GM12878 (cell line): Measurements from ENCODE around the gene ARSI. TPM values are rescaled to one million over a fixed set of nuclear protein-coding genes. Genes with fewer than 3 reads are reported as not detected.

Source experiments
- ATAC-seq: fragments of 200-7000 bp; cut with Tn5 transposase; 3 replicates; pipeline ENCODE4 v1.9.1; 2020; ENCODE audit warnings: mild to moderate bottlenecking, moderate library complexity
- BruUV-seq: library from RNA; stranded (reverse); fragments of 400-500 nt; replicated peaks from 2 replicates; lab custom pipeline; 2021; lab: Mats Ljungman, UMichigan
- CTCF ChIA-PET: fragments of 300-600 bp; sonication (Branson Sonifier 250); formaldehyde crosslinking; extraction: SDS; loops from one replicate; lab custom pipeline; 2021; ENCODE audit warnings: inconsistent platforms; lab: Yijun Ruan, JAX
- POLR2A ChIA-PET: fragments of 350-600 bp; formaldehyde crosslinking; extraction: SDS; loops from one replicate; lab custom pipeline; 2021; ENCODE audit warnings: inconsistent platforms; lab: Charles Lee
- RAD21 ChIA-PET: fragments of 300-600 bp; sonication (Branson Sonifier 250); formaldehyde crosslinking; loops from one replicate; lab custom pipeline; 2023; ENCODE audit warnings: antibody characterized with exemption; ENCODE audit not compliant: unreplicated experiment; lab: Charles Lee
- SMC1A ChIA-PET: fragments of 300-600 bp; sonication (Branson Sonifier 250); formaldehyde crosslinking; loops from one replicate; lab custom pipeline; 2023; ENCODE audit not compliant: unreplicated experiment, uncharacterized antibody; lab: Charles Lee
- DNase-seq: peaks from one replicate; pipeline ENCODE4 v3.0.0-alpha.2; 2011; ENCODE audit warnings: low read depth, low spot score
- FAIRE-seq: peaks from 3 replicates; lab custom pipeline; 2011; peaks lifted over from hg19 to GRCh38; lab: Jason Lieb, UNC
- H2AFZ ChIP-seq: 2 replicates; pipeline ENCODE4 v1.6.0; 2011; ENCODE audit warnings: low read depth, low read length, control low read depth; ENCODE audit not compliant: control insufficient read depth
- H3K27ac ChIP-seq: 2 replicates; pipeline ENCODE4 v1.5.1; 2011; ENCODE audit warnings: control low read depth; ENCODE audit not compliant: control insufficient read depth, insufficient read depth
- H3K27me3 ChIP-seq, 2 experiments: replicated peaks in 1 of 2; 2 replicates each; pipeline versions ENCODE4 v1.6.0 to v1.6.1; 2011; ENCODE audit warnings: low read length in 1 of 2; ENCODE audit not compliant: control insufficient read depth in 2 of 2, insufficient read depth in 2 of 2
- H3K36me3 ChIP-seq, 2 experiments: 2 replicates each; pipeline ENCODE4 v1.5.1; 2011; ENCODE audit warnings: low read length in 1 of 2; ENCODE audit not compliant: control insufficient read depth in 2 of 2, insufficient read depth in 2 of 2
- H3K4me1 ChIP-seq: 2 replicates; pipeline ENCODE4 v1.6.1; 2011; ENCODE audit warnings: mild to moderate bottlenecking, low read length, moderate library complexity, mixed read lengths; ENCODE audit not compliant: control insufficient read depth, insufficient read depth
- H3K4me2 ChIP-seq: 2 replicates; pipeline ENCODE4 v1.6.0; 2011; ENCODE audit warnings: control low read depth; ENCODE audit not compliant: control insufficient read depth, insufficient read depth
- H3K4me3 ChIP-seq: fragments of 200-600 bp; sonication (generic); 2 replicates; pipeline ENCODE4 v1.5.1; 2016
- H3K79me2 ChIP-seq: 2 replicates; pipeline ENCODE4 v1.6.0; 2011; ENCODE audit warnings: low read length; ENCODE audit not compliant: control insufficient read depth, insufficient read depth
- H3K9ac ChIP-seq: 2 replicates; pipeline ENCODE4 v1.8.0; 2011; ENCODE audit warnings: low read length, control low read depth, mixed read lengths; ENCODE audit not compliant: control insufficient read depth, insufficient read depth
- H3K9me3 ChIP-seq: replicated peaks from 3 replicates; pipeline ENCODE4 v1.5.1; 2011; ENCODE audit warnings: mild to moderate bottlenecking, low read length; ENCODE audit not compliant: control insufficient read depth, insufficient read depth
- H4K20me1 ChIP-seq: 2 replicates; pipeline ENCODE4 v1.6.0; 2011; ENCODE audit not compliant: control insufficient read depth, insufficient read depth
- BCLAF1 ChIP-seq: fragments of 450-650 bp; IDR thresholded peaks from 2 replicates; pipeline ENCODE4 v1.6.1; 2017; ENCODE audit warnings: antibody characterized with exemption, mild to moderate bottlenecking, moderate library complexity
- CHD4 ChIP-seq: fragments of 200-600 bp; sonication (generic); IDR thresholded peaks from 2 replicates; pipeline ENCODE4 v1.6.1; 2016; ENCODE audit warnings: mild to moderate bottlenecking
- EED ChIP-seq: sonication (generic); IDR thresholded peaks from 2 replicates; pipeline ENCODE4 v1.6.1; 2016; ENCODE audit warnings: antibody characterized with exemption, low read depth
- MAX ChIP-seq: IDR thresholded peaks from 2 replicates; pipeline ENCODE4 v1.6.1; 2012; ENCODE audit warnings: low read depth, low read length, improper control_type of control experiment
- SIX5 ChIP-seq: IDR thresholded peaks from 2 replicates; pipeline ENCODE4 v1.6.1; 2011; ENCODE audit warnings: mild to moderate bottlenecking, low read depth, low read length, moderate library complexity; ENCODE audit not compliant: severe bottlenecking
- SP1 ChIP-seq: IDR thresholded peaks from one replicate; pipeline ENCODE4 v1.6.1; 2011; ENCODE audit warnings: low read depth, low read length
- ZSCAN29 ChIP-seq: fragments of 450-650 bp; IDR thresholded peaks from 2 replicates; pipeline ENCODE4 v1.6.1; 2017; ENCODE audit warnings: mild to moderate bottlenecking, moderate library complexity
- WGBS: methylation state at CpG from one replicate; pipeline ENCODE4 v1.1.6; 2016; ENCODE audit warnings: low lambda C conversion rate; ENCODE audit not compliant: insufficient replicate concordance, insufficient coverage; ENCODE audit errors: missing lambda C conversion rate; 5-methylcytosine and 5-hydroxymethylcytosine counted together
- in situ Hi-C: fragments of 300-500 bp; cut with MboI; formaldehyde crosslinking; loops from 9 replicates; pipeline ENCODE4 v1.14.3; 2018; ENCODE audit warnings: mixed read lengths
- intact Hi-C: fragments of 100-400 bp; cut with micrococcal nuclease; formaldehyde crosslinking; loops from one replicate; pipeline ENCODE4 v1.14.2; 2022; ENCODE audit not compliant: unreplicated experiment
- polyA plus RNA-seq, 11 experiments: library from polyadenylated mRNA; depleted of rRNA in 4 of 11; unstranded in 6 of 11; stranded (reverse) in 5 of 11; fragments of >200 nt; fragmentation: Nextera tagmentation in 4 of 11; fragmentation: Illumina TruSeq in 1 of 11; extraction: Ambion mirVana in 4 of 11; extraction: Trizol in 1 of 11; gene quantifications; 1 replicate in 1 of 11; 2 replicates in 10 of 11; pipeline versions ENCODE4 v1.2.1 to v1.2.3, GENCODE V29; 2011 to 2016; ENCODE audit warnings: inconsistent platforms in 2 of 11, missing spikeins in 2 of 11, low read depth in 1 of 11
- total RNA-seq, 4 experiments: library from RNA; depleted of rRNA in 3 of 4; stranded (reverse); fragments of >200 nt in 3 of 4; fragmentation: Illumina TruSeq in 1 of 4; extraction: Trizol in 1 of 4; gene quantifications; 2 replicates each; pipeline versions ENCODE4 v1.2.1 to v1.2.3, GENCODE V29; 2013 to 2021

ARSI gene
- total and polyA plus RNA-seq, 10 of the 15 experiments (the other 5 are each of a cell fraction or from before 2014, with no cell fraction given): not detected

- Histone ChIP-seq H3K9me3 (no peaks in the 10 kb centered on the region), H4K20me1 (no peaks in the 10 kb centered on the region), H3K9ac (no peak overlapping the region), H3K4me1 (peaks cover 5% of the 10 kb centered on the region; the same call in 1 of the 2 replicates), H3K4me2 (no peak overlapping the region), H3K79me2 (no peaks in the 10 kb centered on the region), H3K36me3 (no peaks in the 10 kb centered on the region), H2AFZ (no peak overlapping the region), H3K4me3 (no peak overlapping the region), H3K27ac (no peak overlapping the region), H3K27me3 (no peaks in the 10 kb centered on the region)
- intact Hi-C loops (no loop called here), in situ Hi-C loops (no loop called here)
- CTCF ChIA-PET: no interaction called here
- RAD21 ChIA-PET: interaction anchor here (0.7 kb wide), 1 partner anchor 97 kb away, joined by 3 read pairs; no protein-coding TSS in a partner anchor
- WGBS: 38% methylated on average over 4 of the region's 4 CpGs
- ATAC-seq (no peak; the same call in 1 of the 3 replicates), DNase-seq (no peak), FAIRE-seq (no peak)
- SMC1A ChIA-PET: interaction anchor here (1.1 to 1.6 kb wide), 2 partner anchors 9 to 69 kb away, joined by 4 to 7 read pairs; no protein-coding TSS in a partner anchor
- no TSS peak for BruUV-seq
- TF ChIP-seq ZSCAN29: no peak
- no peak for TF ChIP-seq BCLAF1
- no peak for TF ChIP-seq EED
- TF ChIP-seq SP1: no peak
- no peak for TF ChIP-seq CHD4
- no peak for TF ChIP-seq SIX5
- TF ChIP-seq MAX: no peak
- POLR2A ChIA-PET: no interaction called here
Observed at GRCh38 chr5:150341331-150341730, 38.6 kb upstream of the ARSI start.
